Measurements from ENCODE around the gene VSX1.

Gene VSX1

GRCh38 chr20:25081730-25082497 lies at the start of gene VSX1:
TSS of gene VSX1 (minus strand) at chr20:25082141. CDS start at chr20:25082096, 45 bp downstream.
- no peak for DNase-seq (ENCODE audit: low read depth)

DNA sequence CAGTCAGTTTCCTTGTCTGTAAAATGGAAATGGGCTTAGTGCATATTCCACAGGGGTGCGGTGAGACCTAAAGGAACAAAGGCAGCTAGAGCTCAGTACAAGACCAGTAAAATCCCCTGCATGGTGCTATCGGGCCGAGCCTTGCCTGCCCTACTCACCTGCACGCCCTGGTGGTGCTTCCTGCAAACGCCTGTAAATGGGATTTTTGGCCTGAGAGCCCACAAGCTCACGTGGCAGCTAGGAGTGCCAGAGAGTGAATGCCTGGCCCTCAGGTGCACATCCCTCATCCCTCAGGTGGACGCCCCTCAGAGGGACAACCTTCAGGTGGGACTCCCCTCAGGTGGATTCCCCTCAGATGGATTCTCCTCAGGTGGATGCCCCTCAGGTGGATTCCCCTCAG lies 48.0 kb upstream of the VSX1 start:
- DNase-seq (ENCODE audit: low read depth), result no peak

DNA sequence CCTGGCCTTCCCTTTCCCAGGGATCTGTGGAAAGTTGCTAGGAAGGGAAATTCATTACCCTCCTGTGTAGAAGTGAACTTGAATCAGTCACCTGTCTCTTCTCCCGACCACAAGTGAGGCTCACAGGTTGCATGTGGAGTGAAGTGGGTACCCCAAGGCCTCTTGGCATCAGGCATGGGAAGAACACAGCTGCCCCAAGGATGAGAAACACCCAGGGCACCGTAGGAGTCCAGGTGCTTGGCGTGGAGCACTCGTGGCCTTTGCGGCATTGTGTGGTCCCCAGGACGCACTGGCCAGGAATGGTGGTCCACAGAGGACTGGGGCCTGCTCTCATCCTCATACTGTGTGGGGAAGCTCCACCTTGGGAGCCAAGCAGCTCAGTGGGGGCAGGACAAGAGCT lies 47.5 kb upstream of the VSX1 start:
- no peak for DNase-seq (ENCODE audit: low read depth)

- no peak for DNase-seq (ENCODE audit: low read depth)
Measured at GRCh38 chr20:25128649-25129048, 46.7 kb upstream of the VSX1 start.

GRCh38 chr20:25127761-25128537 lies 46.0 kb upstream of the VSX1 start:
- DNase-seq (ENCODE audit: low read depth), result no peak

GRCh38 chr20:25126204-25127029 lies 44.5 kb upstream of the VSX1 start:
- DNase-seq (ENCODE audit: low read depth), result no peak

GRCh38 chr20:25125636-25126035 lies 43.7 kb upstream of the VSX1 start:
- no peak for DNase-seq (ENCODE audit: low read depth)

GRCh38 chr20:25120920-25121319 lies 39.0 kb upstream of the VSX1 start:
- DNase-seq (ENCODE audit: low read depth), result no peak

GRCh38 chr20:25120457-25120856 lies 38.5 kb upstream of the VSX1 start:
- DNase-seq (ENCODE audit: low read depth), result no peak

DNA sequence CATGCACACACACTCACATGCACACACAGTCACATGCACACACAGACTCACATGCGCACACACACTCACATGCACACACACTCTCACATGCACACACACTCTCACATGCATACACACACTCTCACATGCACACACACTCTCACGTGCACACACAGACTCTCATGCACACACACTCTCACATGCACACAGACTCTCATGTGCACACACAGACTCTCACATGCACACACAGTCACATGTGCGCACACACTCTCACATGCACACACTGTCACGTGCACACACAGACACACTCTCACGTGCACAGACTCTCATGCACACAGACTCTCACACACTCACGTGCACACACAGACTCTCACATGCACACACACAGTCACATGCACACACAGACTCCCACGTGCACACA lies 36.6 kb upstream of the VSX1 start:
- DNase-seq (ENCODE audit: low read depth), result no peak

DNA sequence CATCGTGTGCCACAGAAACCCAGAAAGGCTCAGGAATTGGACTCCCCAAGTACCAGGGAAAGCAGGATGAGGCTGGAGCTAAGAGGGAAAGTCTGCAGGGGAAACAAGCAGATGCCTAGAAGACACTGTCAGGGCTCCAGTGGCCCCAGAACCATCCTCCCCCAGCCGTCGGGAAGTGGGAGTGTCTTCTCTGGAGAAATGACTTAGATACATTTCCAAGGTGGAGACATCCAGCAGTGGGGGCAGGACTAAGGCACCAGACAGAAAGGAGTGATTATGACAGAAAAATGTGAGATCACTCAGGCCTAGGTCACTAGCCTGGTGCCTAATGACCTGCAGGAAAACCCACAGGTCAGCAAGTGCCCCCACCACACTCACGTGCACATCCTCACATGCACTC lies 36.0 kb upstream of the VSX1 start:
- no peak for DNase-seq (ENCODE audit: low read depth)

DNA sequence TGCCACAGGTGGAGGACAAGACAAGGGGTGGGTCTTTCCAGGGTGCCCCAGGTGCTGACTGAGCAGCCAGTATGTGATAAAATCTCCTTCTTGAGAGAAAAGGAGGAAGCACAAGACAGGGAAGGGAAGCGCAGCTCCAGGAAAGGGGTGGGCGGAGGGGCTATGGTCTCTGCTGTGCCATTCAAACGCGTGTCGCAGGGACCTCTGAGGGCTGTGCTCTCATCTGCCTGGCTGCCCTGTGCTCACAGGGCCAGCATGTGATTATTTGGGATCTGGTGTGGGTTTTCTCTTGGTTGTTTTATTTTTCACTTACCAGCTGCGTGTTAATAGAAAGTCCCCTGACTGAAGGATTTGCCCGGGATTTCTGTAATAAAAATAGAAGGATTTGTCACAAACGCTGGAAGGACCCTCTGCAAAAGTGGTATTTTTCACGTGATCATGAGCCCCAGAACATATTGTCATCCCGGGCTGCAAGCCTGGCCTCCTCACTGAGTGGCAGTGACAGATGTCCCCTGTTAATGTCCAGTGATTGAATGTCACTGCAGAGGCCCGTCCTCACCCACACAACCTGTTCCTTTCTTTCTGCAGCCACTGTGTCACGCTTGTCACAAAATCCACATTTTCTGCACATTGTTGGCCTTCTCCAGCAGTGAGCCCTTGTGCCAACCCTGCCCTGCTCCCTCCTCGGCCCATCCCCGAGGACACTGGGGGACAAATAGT lies 35.0 kb upstream of the VSX1 start:
- DNase-seq (ENCODE audit: low read depth), result no peak

- DNase-seq (ENCODE audit: low read depth), result no peak
Measured at GRCh38 chr20:25103526-25103925, 21.6 kb upstream of the VSX1 start.

GRCh38 chr20:25100914-25101313 lies 19.0 kb upstream of the VSX1 start:
- DNase-seq (ENCODE audit: low read depth), result no peak

DNA sequence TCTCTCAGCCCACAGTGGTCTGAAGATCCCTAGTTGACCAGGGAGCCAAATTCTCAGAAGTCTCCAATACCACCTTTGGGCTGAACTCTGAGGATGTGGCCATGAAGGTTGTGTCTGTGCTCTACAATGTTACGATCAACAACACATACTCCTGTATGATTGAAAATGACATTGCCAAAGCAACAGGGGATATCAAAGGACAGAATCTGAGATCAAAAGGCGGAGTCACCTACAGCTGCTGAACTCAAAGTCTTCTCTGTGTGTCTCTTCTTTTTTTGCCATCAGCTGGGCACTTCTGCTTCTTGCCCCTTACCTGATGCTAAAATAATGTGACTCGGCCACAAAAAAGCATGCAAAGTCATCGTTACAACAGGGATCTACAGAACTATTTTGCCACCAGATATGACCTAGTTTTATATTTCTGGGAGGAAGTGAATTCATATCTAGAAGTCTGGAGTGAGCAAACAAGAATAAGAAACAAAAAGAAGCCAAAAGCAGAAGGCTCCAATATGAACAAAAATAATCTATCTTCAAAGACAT lies 17.7 kb upstream of the VSX1 start:
- DNase-seq (ENCODE audit: low read depth), result no peak

GRCh38 chr20:25097498-25097897 lies 15.6 kb upstream of the VSX1 start:
- no peak for DNase-seq (ENCODE audit: low read depth)

DNA sequence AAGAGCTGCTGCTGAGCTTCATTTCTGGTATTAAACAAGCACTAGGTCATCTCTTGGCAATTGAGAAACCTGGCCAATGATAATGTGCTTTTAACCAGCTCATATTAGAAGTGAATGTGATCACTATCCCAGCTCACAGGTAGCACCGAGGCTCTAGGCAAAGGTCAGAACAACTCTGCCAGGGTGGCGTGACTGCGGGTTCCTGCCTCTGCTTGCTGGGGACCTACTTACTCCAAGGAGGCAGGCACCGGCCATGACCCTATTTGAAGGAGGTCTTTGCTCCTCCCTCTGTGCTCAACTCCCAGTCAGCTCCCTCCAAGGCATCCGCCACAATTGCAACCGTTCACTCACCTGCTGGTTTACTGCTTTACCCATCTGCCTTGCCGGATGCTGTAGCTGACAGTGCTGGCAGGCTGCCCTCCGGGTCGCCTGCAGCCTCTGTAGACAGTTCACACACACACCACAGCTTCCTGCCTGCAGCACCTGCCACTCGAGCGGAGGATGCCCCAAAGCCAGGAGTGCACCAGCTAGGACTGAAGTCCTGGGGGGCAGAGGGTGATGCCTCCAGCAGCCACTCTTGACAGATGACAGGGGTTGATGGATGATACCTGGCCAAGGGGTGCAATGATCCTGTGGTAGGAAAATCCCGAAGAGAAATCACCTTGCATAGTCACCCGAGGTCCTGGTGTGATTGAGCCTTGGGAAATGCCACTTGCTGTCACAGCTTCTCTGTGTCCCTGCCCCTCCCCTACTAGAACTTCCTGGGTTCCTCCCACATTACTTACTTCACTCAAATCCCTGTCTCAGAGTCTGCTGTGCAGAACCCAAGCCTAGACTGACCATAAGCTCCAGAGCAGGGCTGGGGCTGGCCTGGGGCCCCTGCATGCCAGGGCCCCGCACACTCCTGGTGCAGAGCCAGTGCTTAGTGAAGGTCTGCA lies 8.8 kb upstream of the VSX1 start:
- DNase-seq (ENCODE audit: low read depth), result peak; percentile 44

- no peak for DNase-seq (ENCODE audit: low read depth)
Measured at GRCh38 chr20:25089662-25090061, 7.7 kb upstream of the VSX1 start.

- no peak for DNase-seq (ENCODE audit: low read depth)
Measured at GRCh38 chr20:25089096-25089495, 7.2 kb upstream of the VSX1 start.

DNA sequence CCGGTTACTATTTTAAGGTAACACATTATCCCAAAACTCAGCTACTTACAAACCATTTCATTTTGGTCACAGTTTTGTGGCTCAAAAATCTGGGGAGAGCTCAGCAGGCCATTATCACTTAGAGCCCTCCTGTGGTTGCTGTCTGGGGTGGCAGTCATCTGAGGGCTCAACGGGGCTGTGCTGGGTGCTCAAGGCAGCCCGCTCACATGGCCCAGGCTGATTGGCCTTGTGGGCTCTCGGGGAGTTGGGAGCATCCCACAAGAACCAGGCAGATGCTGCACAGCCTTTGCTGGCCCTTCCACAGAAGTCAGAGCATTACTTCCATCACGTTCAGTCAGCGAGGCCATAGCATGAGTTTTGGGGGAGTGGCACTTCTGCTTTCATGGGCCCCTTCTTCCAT lies 6.3 kb upstream of the VSX1 start:
- no peak for DNase-seq (ENCODE audit: low read depth)

Data from activated T-cell treated with anti-CD3 and anti-CD28 coated beads for 24 hours (primary cell).